B cell (primary cell): ENCODE measurements around the gene ZNF81.

Experiments
- CTCF ChIP-seq: fragments of 200-600 bp; IDR thresholded peaks from one replicate; pipeline ENCODE4 v1.8.0; 2022; ENCODE audit warnings: antibody characterized with exemption, mild to moderate bottlenecking
- EZH2 ChIP-seq: IDR thresholded peaks from 2 replicates; pipeline ENCODE4 v1.6.1; 2012; ENCODE audit warnings: borderline replicate concordance, low read depth, mild to moderate bottlenecking, moderate library complexity, low read length; ENCODE audit not compliant: insufficient read depth, poor library complexity, severe bottlenecking

DNA sequence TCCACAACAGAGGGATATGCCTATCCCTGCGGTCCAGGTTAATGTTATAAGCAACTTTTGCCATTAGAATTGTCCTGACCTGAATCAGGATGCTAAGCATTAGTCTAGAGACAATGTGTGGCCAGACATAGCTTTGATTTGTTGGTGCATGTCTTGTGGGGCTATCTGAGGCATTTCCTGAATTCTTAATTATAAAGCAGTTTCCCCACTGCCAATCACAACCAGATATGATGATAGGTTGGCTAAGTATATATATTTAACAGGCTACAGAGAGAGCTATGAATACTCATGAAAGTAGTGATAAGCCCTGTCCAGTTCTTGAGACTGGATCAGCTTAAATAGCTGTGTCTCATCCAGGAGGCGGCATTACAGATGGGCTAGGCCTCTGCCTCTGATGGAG lies 37.8 kb upstream of the ZNF81 start:
- TF ChIP-seq CTCF (no peak), EZH2 (no peak)
